Measurements from ENCODE around the gene RTKN2.

Gene RTKN2

GRCh38 chr10:62217683-62218082 lies 51.0 kb downstream of the RTKN2 start:
- DNase-seq: no peak

- no peak for DNase-seq
Observed at GRCh38 chr10:62214364-62214874, 54.2 kb downstream of the RTKN2 start.

- DNase-seq: no peak
Observed at GRCh38 chr10:62205750-62206399, 62.8 kb downstream of the RTKN2 start.

GRCh38 chr10:62199584-62199983 lies 69.1 kb downstream of the RTKN2 start:
- no peak for DNase-seq

- DNase-seq: no peak
Observed at GRCh38 chr10:62196528-62196927, 72.1 kb downstream of the RTKN2 start.

GRCh38 chr10:62195675-62195926 lies 73.0 kb downstream of the RTKN2 start:
- no peak for DNase-seq

GRCh38 chr10:62194924-62195674 lies 73.5 kb downstream of the RTKN2 start:
- no peak for DNase-seq

- DNase-seq: no peak
Observed at GRCh38 chr10:62193479-62193878, 75.2 kb downstream of the RTKN2 start.

GRCh38 chr10:62189131-62189530 lies 79.5 kb downstream of the RTKN2 start:
- DNase-seq: no peak

- DNase-seq: no peak
Observed at GRCh38 chr10:62188021-62188616, 80.5 kb downstream of the RTKN2 start.

GRCh38 chr10:62186999-62187675 lies 81.5 kb downstream of the RTKN2 start:
- DNase-seq: no peak

GRCh38 chr10:62185919-62186692 lies 82.5 kb downstream of the RTKN2 start:
- no peak for DNase-seq

GRCh38 chr10:62183857-62184795 lies 84.5 kb downstream of the RTKN2 start:
- DNase-seq: no peak

- DNase-seq: no peak
Observed at GRCh38 chr10:62183442-62183841, 85.2 kb downstream of the RTKN2 start.

GRCh38 chr10:62182595-62182994 lies 86.0 kb downstream of the RTKN2 start:
- no peak for DNase-seq

- DNase-seq: no peak
Observed at GRCh38 chr10:62182171-62182570, 86.5 kb downstream of the RTKN2 start.

GRCh38 chr10:62180677-62181076 lies 88.0 kb downstream of the RTKN2 start:
- DNase-seq: no peak

- DNase-seq: no peak
Observed at GRCh38 chr10:62178568-62178967, 90.1 kb downstream of the RTKN2 start.

GRCh38 chr10:62177111-62177510 lies 91.5 kb downstream of the RTKN2 start:
- DNase-seq: no peak

GRCh38 chr10:62175251-62175650 lies 93.4 kb downstream of the RTKN2 start:
- DNase-seq: no peak

- DNase-seq: no peak
Observed at GRCh38 chr10:62172465-62172864, 96.2 kb downstream of the RTKN2 start.

- DNase-seq: no peak
Observed at GRCh38 chr10:62171791-62172190, 96.9 kb downstream of the RTKN2 start.

Measured in Kasumi-1 (cell line).